GM19351 (cell line): ENCODE results near the gene CCDC89.
"Not testable (repeated sequence)": the region's sequence is repeated elsewhere in the genome, so short reads cannot be mapped to it uniquely, and the experiment has no call there.

Source experiments
- ATAC-seq: cut with Tn5 transposase; IDR thresholded peaks from one replicate; pipeline ENCODE4 v1.9.1; 2021; ENCODE audit warnings: mild to moderate bottlenecking, moderate library complexity; ENCODE audit not compliant: unreplicated experiment

Gene CCDC89

GRCh38 chr11:85694385-85694980 lies 8.5 kb upstream of the CCDC89 start:
- ATAC-seq = peak; percentile 55

- ATAC-seq = no peak
Measured at GRCh38 chr11:85685125-85685819, 723 bp downstream of the CCDC89 start.

- peak; percentile 75 for ATAC-seq
Measured at GRCh38 chr11:85682330-85683305, 3.4 kb downstream of the CCDC89 start.

GRCh38 chr11:85680897-85681296 lies 5.1 kb downstream of the CCDC89 start:
- ATAC-seq = no peak

GRCh38 chr11:85679576-85679975 lies 6.4 kb downstream of the CCDC89 start:
- ATAC-seq = no peak

GRCh38 chr11:85673393-85673792 lies 12.6 kb downstream of the CCDC89 start:
- no peak for ATAC-seq

GRCh38 chr11:85672105-85672902 lies 13.7 kb downstream of the CCDC89 start:
- ATAC-seq = no peak

GRCh38 chr11:85670949-85671663 lies 14.9 kb downstream of the CCDC89 start:
- not testable (repeated sequence) for ATAC-seq

- ATAC-seq = no peak
Measured at GRCh38 chr11:85668157-85668556, 17.8 kb downstream of the CCDC89 start.

GRCh38 chr11:85666687-85667086 lies 19.3 kb downstream of the CCDC89 start:
- ATAC-seq = no peak

- ATAC-seq = no peak
Measured at GRCh38 chr11:85665733-85666132, 20.3 kb downstream of the CCDC89 start.

GRCh38 chr11:85664615-85665481 lies 21.1 kb downstream of the CCDC89 start, which contains the start of gene CREBZF:
Gene CREBZF (minus strand): TSS chr11:85665129. CDS start chr11:85664875, 254 bp downstream.
- peak; percentile 85 for ATAC-seq

GRCh38 chr11:85663753-85664614 lies 22.0 kb downstream of the CCDC89 start:
- ATAC-seq = peak; percentile 68

GRCh38 chr11:85663080-85663752 lies 22.8 kb downstream of the CCDC89 start:
- no peak for ATAC-seq

- no peak for ATAC-seq
Measured at GRCh38 chr11:85661972-85662664, 23.9 kb downstream of the CCDC89 start.

- no peak for ATAC-seq
Measured at GRCh38 chr11:85658180-85658579, 27.8 kb downstream of the CCDC89 start.

- no peak for ATAC-seq
Measured at GRCh38 chr11:85656777-85657176, 29.2 kb downstream of the CCDC89 start.
